Stimulated activated CD8-positive, alpha-beta memory T cell treated with anti-CD3 and anti-CD28 coated beads, Interleukin-12 subunit alpha, Interleukin-12 subunit beta, amount 100 ng/mL, for 1 hour (primary cell): ENCODE measurements around the gene SULT1A4.
"Not testable (repeated sequence)": the region's sequence is repeated elsewhere in the genome, so short reads cannot be mapped to it uniquely, and the experiment has no call there.

Experiments
- DNase-seq: peaks from one replicate; pipeline ENCODE4 v3.0.0-alpha.2; 2020; ENCODE audit warnings: low read depth

SULT1A4 gene

GRCh38 chr16:29459706-29460646 is at the start of gene SULT1A4:
Gene SULT1A4 (plus strand): TSS chr16:29459913. CDS start chr16:29461386, 1,473 bp downstream.
- not testable (repeated sequence) for DNase-seq

GRCh38 chr16:29423587-29423986 is 36.1 kb upstream of the SULT1A4 start:
- not testable (repeated sequence) for DNase-seq

- DNase-seq, result not testable (repeated sequence)
Observed at GRCh38 chr16:29425390-29425789, 34.3 kb upstream of the SULT1A4 start.

- not testable (repeated sequence) for DNase-seq
Observed at GRCh38 chr16:29453754-29454153, 6.0 kb upstream of the SULT1A4 start.

- not testable (repeated sequence) for DNase-seq
Observed at GRCh38 chr16:29454269-29454668, 5.4 kb upstream of the SULT1A4 start, which contains the start of the genes BOLA2 and SLX1B. Gene BOLA2 (minus strand): TSS chr16:29454351. CDS start chr16:29454253, 98 bp downstream. Gene SLX1B (plus strand): TSS chr16:29454533.

GRCh38 chr16:29454828-29455227 is 4.9 kb upstream of the SULT1A4 start:
- not testable (repeated sequence) for DNase-seq

- not testable (repeated sequence) for DNase-seq
Observed at GRCh38 chr16:29457660-29458059, 2.1 kb upstream of the SULT1A4 start.

- not testable (repeated sequence) for DNase-seq
Observed at GRCh38 chr16:29460647-29461030, 926 bp downstream of the SULT1A4 start.

- DNase-seq, result not testable (repeated sequence)
Observed at GRCh38 chr16:29465985-29466824, 6.5 kb downstream of the SULT1A4 start.

- not testable (repeated sequence) for DNase-seq
Observed at GRCh38 chr16:29466904-29467303, 7.2 kb downstream of the SULT1A4 start.

- not testable (repeated sequence) for DNase-seq
Observed at GRCh38 chr16:29467654-29468366, 8.1 kb downstream of the SULT1A4 start.

- peak; percentile 11 for DNase-seq
Observed at GRCh38 chr16:29469660-29470059, 9.9 kb downstream of the SULT1A4 start.

GRCh38 chr16:29472065-29472464 is 12.4 kb downstream of the SULT1A4 start:
- not testable (repeated sequence) for DNase-seq

- not testable (repeated sequence) for DNase-seq
Observed at GRCh38 chr16:29482276-29482675, 22.6 kb downstream of the SULT1A4 start.

GRCh38 chr16:29506308-29506707 is 46.6 kb downstream of the SULT1A4 start, which contains the start of gene NPIPB12:
Gene NPIPB12 (minus strand): TSS chr16:29506408.
- DNase-seq, result not testable (repeated sequence)
